ENCODE data around the gene GARNL3. TPM values are rescaled to one million over a fixed set of nuclear protein-coding genes. Genes with fewer than 3 reads are reported as not detected.

Gene GARNL3
- total RNA-seq, 1 experiment from 2014 or later: 15.5 TPM

- ChIA-PET POLR2A (ENCODE audit: unreplicated experiment) (no interaction called here), CTCF (no interaction called here)
- ATAC-seq: no peak
- H3K4me1 ChIP-seq (ENCODE audit: insufficient read depth, low read length): peaks cover 13% of the 10 kb centered on the region
- H3K4me3 ChIP-seq (ENCODE audit: low read length): no peak overlapping the region
- no peak overlapping the region for H3K9ac ChIP-seq (ENCODE audit: low read length)
- H3K4me2 ChIP-seq (ENCODE audit: low read length): no peak overlapping the region
- no peaks in the 10 kb centered on the region for H4K20me1 ChIP-seq (ENCODE audit: low read length)
- no peak for TF ChIP-seq EZH2phosphoT487 (IDR thresholded peaks at IDR 0.05; ENCODE audit: borderline replicate concordance, low read length)
- no peak for TF ChIP-seq EZH2 (IDR thresholded peaks at IDR 0.05; ENCODE audit: low read length, unreplicated experiment)
- TF ChIP-seq, protein P1, sequence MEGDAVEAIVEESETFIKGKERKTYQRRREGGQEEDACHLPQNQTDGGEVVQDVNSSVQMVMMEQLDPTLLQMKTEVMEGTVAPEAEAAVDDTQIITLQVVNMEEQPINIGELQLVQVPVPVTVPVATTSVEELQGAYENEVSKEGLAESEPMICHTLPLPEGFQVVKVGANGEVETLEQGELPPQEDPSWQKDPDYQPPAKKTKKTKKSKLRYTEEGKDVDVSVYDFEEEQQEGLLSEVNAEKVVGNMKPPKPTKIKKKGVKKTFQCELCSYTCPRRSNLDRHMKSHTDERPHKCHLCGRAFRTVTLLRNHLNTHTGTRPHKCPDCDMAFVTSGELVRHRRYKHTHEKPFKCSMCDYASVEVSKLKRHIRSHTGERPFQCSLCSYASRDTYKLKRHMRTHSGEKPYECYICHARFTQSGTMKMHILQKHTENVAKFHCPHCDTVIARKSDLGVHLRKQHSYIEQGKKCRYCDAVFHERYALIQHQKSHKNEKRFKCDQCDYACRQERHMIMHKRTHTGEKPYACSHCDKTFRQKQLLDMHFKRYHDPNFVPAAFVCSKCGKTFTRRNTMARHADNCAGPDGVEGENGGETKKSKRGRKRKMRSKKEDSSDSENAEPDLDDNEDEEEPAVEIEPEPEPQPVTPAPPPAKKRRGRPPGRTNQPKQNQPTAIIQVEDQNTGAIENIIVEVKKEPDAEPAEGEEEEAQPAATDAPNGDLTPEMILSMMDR (conservative IDR thresholded peaks at IDR 0.05; ENCODE audit: low read depth, low read length): no peak
- H3K36me3 ChIP-seq (ENCODE audit: low read depth, low read length): no peaks in the 10 kb centered on the region
- intact Hi-C loops (cut with micrococcal nuclease): loop anchor here (10.0 kb wide), 1 partner anchor 49 kb away; no protein-coding TSS in a partner anchor
- H3K27ac ChIP-seq (ENCODE audit: low read length): no peak overlapping the region
- no peaks in the 10 kb centered on the region for H3K9me2 ChIP-seq (replicated peaks; ENCODE audit: low read length)
- H3K79me2 ChIP-seq (ENCODE audit: low read length): no peaks in the 10 kb centered on the region
- H2AFZ ChIP-seq (ENCODE audit: low read length): no peak overlapping the region
- no peaks in the 10 kb centered on the region for H3K9me3 ChIP-seq (ENCODE audit: low read length)
- no peaks in the 10 kb centered on the region for H3K27me3 ChIP-seq (ENCODE audit: low read length)
- BruUV-seq (replicated peaks): no TSS peak
- peak; percentile 14 for DNase-seq
- H3F3A ChIP-seq (ENCODE audit: low read length, unreplicated experiment): no peaks in the 10 kb centered on the region
These were observed 119.6 kb downstream of the GARNL3 start for GRCh38 chr9:127384016-127384730.

- Histone ChIP-seq H3K9ac (ENCODE audit: low read length) (no peak overlapping the region), H4K20me1 (ENCODE audit: low read length) (no peaks in the 10 kb centered on the region), H2AFZ (ENCODE audit: low read length) (no peak overlapping the region), H3K27me3 (ENCODE audit: low read length) (no peaks in the 10 kb centered on the region), H3K4me3 (ENCODE audit: low read length) (no peak overlapping the region), H3K9me2 (replicated peaks; ENCODE audit: low read length) (no peaks in the 10 kb centered on the region), H3K79me2 (ENCODE audit: low read length) (no peaks in the 10 kb centered on the region), H3K9me3 (ENCODE audit: low read length) (no peaks in the 10 kb centered on the region), H3K4me2 (ENCODE audit: low read length) (no peak overlapping the region), H3K36me3 (ENCODE audit: low read depth, low read length) (no peaks in the 10 kb centered on the region), H3K4me1 (ENCODE audit: insufficient read depth, low read length) (peaks cover 16% of the 10 kb centered on the region), H3K27ac (ENCODE audit: low read length) (no peak overlapping the region), H3F3A (ENCODE audit: low read length, unreplicated experiment) (no peaks in the 10 kb centered on the region)
- TF ChIP-seq, protein P1 (conservative IDR thresholded peaks at IDR 0.05; ENCODE audit: low read depth, low read length): no peak
- no peak for TF ChIP-seq EZH2phosphoT487 (IDR thresholded peaks at IDR 0.05; ENCODE audit: borderline replicate concordance, low read length)
- no peak for TF ChIP-seq EZH2 (IDR thresholded peaks at IDR 0.05; ENCODE audit: low read length, unreplicated experiment)
- intact Hi-C loops (cut with micrococcal nuclease): loop anchor here (10.0 kb wide), 1 partner anchor 50 kb away; no protein-coding TSS in a partner anchor
- no peak for DNase-seq
- ChIA-PET CTCF (no interaction called here), POLR2A (ENCODE audit: unreplicated experiment) (no interaction called here)
- BruUV-seq (replicated peaks): no TSS peak
- ATAC-seq: no peak
These were observed 120.3 kb downstream of the GARNL3 start for GRCh38 chr9:127384901-127385300.

GRCh38 chr9:127386249-127386648 lies 121.7 kb downstream of the GARNL3 start:
- Histone ChIP-seq H2AFZ (ENCODE audit: low read length) (no peak overlapping the region), H3K9ac (ENCODE audit: low read length) (no peak overlapping the region), H4K20me1 (ENCODE audit: low read length) (no peaks in the 10 kb centered on the region), H3K4me1 (ENCODE audit: insufficient read depth, low read length) (peaks cover 16% of the 10 kb centered on the region), H3K79me2 (ENCODE audit: low read length) (no peaks in the 10 kb centered on the region), H3K27ac (ENCODE audit: low read length) (no peak overlapping the region), H3K9me2 (replicated peaks; ENCODE audit: low read length) (no peaks in the 10 kb centered on the region), H3F3A (ENCODE audit: low read length, unreplicated experiment) (no peaks in the 10 kb centered on the region), H3K4me3 (ENCODE audit: low read length) (no peak overlapping the region), H3K4me2 (ENCODE audit: low read length) (no peak overlapping the region), H3K36me3 (ENCODE audit: low read depth, low read length) (no peaks in the 10 kb centered on the region), H3K9me3 (ENCODE audit: low read length) (no peaks in the 10 kb centered on the region), H3K27me3 (ENCODE audit: low read length) (no peaks in the 10 kb centered on the region)
- no TSS peak for BruUV-seq (replicated peaks)
- ChIA-PET CTCF (no interaction called here), POLR2A (ENCODE audit: unreplicated experiment) (no interaction called here)
- no peak for TF ChIP-seq EZH2phosphoT487 (IDR thresholded peaks at IDR 0.05; ENCODE audit: borderline replicate concordance, low read length)
- TF ChIP-seq EZH2 (IDR thresholded peaks at IDR 0.05; ENCODE audit: low read length, unreplicated experiment): no peak
- TF ChIP-seq, protein P1 (conservative IDR thresholded peaks at IDR 0.05; ENCODE audit: low read depth, low read length): no peak
- intact Hi-C loops (cut with micrococcal nuclease): loop anchor here (10.0 kb wide), 1 partner anchor 51 kb away; no protein-coding TSS in a partner anchor
- ATAC-seq: no peak
- DNase-seq: no peak

Measured in PC-3 (cell line).